NCI-H510A treated with DMSO at 0.1 percent for 48 hours (cell line): Measurements from ENCODE around the gene STKLD1.
"Not testable (repeated sequence)": the region's sequence is repeated elsewhere in the genome, so short reads cannot be mapped to it uniquely, and the experiment has no call there.

ENCODE experiments used
- DNase-seq: peaks from one replicate; lab custom pipeline; 2025; lab: John Stamatoyannopoulos, UW

STKLD1 gene

GRCh38 chr9:133375724-133376654, at the start of gene STKLD1, which contains the start of gene SURF4:
STKLD1 (plus strand) TSS chr9:133376366; CDS start chr9:133376474, 108 bp downstream.
SURF4 (minus strand) TSS chr9:133376060; CDS start chr9:133375969, 91 bp downstream.
- peak; percentile 92 for DNase-seq

- DNase-seq: not testable (repeated sequence)
These were observed 49.1 kb upstream of the STKLD1 start for GRCh38 chr9:133327021-133327420.

GRCh38 chr9:133327834-133328484, 48.2 kb upstream of the STKLD1 start:
- no peak for DNase-seq

- not testable (repeated sequence) for DNase-seq
These were observed 46.6 kb upstream of the STKLD1 start for GRCh38 chr9:133329306-133330156.

GRCh38 chr9:133331221-133331620, 44.9 kb upstream of the STKLD1 start:
- no peak for DNase-seq

- DNase-seq: no peak
These were observed 44.4 kb upstream of the STKLD1 start for GRCh38 chr9:133331641-133332380.

- no peak for DNase-seq
These were observed 43.8 kb upstream of the STKLD1 start for GRCh38 chr9:133332381-133332730.

GRCh38 chr9:133333011-133333410, 43.2 kb upstream of the STKLD1 start:
- no peak for DNase-seq

GRCh38 chr9:133333566-133333965, 42.6 kb upstream of the STKLD1 start:
- DNase-seq: no peak

GRCh38 chr9:133334161-133334560, 42.0 kb upstream of the STKLD1 start:
- DNase-seq: no peak

GRCh38 chr9:133334888-133335287, 41.3 kb upstream of the STKLD1 start:
- DNase-seq: not testable (repeated sequence)

GRCh38 chr9:133335924-133336811, 40.0 kb upstream of the STKLD1 start, which contains the start of gene SURF6:
SURF6 (minus strand) TSS chr9:133336188; CDS start chr9:133336132, 56 bp downstream.
- peak; percentile 93 for DNase-seq

- no peak for DNase-seq
These were observed 36.5 kb upstream of the STKLD1 start for GRCh38 chr9:133339641-133340040.

- DNase-seq: no peak
These were observed 35.9 kb upstream of the STKLD1 start for GRCh38 chr9:133340256-133340655.

- no peak for DNase-seq
These were observed 35.2 kb upstream of the STKLD1 start for GRCh38 chr9:133340916-133341315.

GRCh38 chr9:133341369-133342068, 34.6 kb upstream of the STKLD1 start:
- DNase-seq: no peak

- no peak for DNase-seq
These were observed 34.1 kb upstream of the STKLD1 start for GRCh38 chr9:133342069-133342406.

GRCh38 chr9:133342570-133342969, 33.6 kb upstream of the STKLD1 start:
- no peak for DNase-seq

- DNase-seq: no peak
These were observed 32.1 kb upstream of the STKLD1 start for GRCh38 chr9:133344071-133344470.

GRCh38 chr9:133344979-133345378, 31.2 kb upstream of the STKLD1 start:
- no peak for DNase-seq
